Measurements from ENCODE around the gene OAS3.
A peak's percentile ranks its signal among the peaks of the same experiment; 100 is the strongest.
"Not testable (repeated sequence)": the region's sequence is repeated elsewhere in the genome, so short reads cannot be mapped to it uniquely, and the experiment has no call there.

Gene OAS3

DNA sequence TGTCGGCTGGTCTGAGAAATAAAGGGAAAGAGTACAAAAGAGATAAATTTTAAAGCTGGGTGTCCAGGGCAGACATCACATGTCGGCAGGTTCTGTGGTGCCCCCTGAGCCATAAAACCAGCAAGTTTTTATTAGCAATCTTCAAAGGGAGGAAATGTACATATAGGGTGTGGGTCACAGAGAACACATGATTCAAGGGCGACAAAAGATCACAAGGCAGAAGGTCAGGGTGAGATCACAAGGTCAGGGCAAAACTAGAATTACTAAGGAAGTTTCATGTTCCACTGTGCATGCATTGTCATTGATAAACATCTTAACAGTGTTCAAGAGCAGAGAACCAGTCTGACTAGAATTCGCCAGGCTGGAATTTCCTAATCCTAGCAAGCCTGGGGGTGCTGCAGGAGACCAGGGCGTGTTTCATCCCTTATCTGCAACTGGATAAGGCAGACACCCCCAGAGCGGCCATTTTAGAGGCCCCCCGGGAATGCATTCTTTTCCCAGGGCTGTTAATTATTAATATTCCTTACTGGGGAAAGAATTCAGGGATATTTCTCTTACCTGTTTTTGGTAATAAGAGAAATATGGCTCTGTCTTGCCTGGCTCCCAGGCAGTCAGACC lies 11.7 kb upstream of the OAS3 start:
- DNase-seq: not testable (repeated sequence)

GRCh38 chr12:112927475-112927874 lies 10.8 kb upstream of the OAS3 start:
- DNase-seq: no peak

- no peak for DNase-seq
These were observed 10.3 kb upstream of the OAS3 start for GRCh38 chr12:112927925-112928324.

DNA sequence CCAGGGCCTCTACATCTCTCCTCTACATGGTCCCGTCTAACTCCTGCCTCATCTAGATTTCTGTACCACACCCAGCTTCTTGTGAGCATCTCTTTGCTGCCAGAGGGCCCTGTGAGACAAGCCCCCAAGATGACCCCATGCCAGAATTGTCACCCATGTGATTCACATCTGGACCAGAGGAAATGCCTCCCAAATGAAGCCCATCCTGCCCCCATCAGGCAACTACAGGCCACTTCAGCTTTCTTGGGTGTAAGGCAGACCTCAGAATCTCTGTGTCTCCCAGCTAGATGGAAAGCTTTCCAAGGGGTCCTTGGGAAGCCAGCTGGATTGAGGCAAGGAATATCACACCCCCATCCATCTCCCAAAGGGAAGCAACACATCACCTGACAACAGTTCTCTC lies 9.3 kb upstream of the OAS3 start:
- DNase-seq: no peak

- DNase-seq: no peak
These were observed 8.6 kb upstream of the OAS3 start for GRCh38 chr12:112929715-112930114.

- no peak for DNase-seq
These were observed 7.9 kb upstream of the OAS3 start for GRCh38 chr12:112930350-112930749.

DNA sequence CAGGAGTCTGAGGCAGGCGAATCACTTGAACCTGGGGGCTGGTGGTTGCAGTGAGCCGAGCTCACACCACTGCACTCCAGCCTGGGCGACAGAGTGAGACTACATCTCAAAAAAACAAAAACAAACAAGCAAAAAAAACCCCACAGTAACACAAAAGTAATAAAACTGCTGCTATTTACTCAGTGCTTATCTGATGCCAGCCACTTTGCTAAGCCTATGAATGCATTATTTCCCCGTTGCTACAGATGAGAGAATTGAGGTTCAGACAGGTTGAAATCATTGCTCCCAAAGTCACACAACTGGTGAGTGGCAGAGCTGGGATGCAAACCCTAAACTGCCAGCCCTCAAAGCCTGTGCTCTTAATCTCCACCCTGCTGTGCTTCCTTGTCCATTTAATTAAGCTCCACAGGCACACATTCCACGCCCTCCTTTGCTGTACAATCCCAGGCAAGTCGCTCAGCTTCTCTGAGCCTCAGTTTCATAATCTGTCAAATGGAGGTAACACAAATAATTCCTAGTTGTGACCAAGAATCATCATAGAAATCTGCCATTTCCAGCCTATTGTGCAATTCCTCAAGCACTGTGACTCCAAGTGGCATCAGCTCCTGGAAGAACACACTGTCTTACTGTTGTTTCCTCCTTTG lies 5.7 kb upstream of the OAS3 start:
- DNase-seq: no peak

- no peak for DNase-seq
These were observed 5.2 kb upstream of the OAS3 start for GRCh38 chr12:112933129-112933505.

- DNase-seq: no peak
These were observed 2.0 kb upstream of the OAS3 start for GRCh38 chr12:112936264-112936663.

DNA sequence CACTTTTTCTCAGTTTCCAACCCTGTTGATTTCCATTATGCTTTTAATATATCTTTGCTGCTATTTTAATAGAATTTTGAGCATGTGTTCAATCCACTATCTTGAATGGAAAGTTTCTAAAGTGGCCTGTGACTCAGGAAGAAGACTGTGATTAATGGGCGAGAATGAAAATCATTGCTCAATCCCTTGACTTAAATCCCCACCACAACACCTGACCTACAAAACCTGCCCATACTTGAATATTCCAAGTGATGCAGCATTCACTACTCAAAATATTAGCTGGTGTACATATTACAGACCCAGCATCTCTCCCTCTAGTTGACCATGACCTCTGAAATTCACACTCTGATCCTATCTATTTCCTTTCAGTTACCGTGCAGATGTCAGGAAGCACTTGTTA lies 1.3 kb upstream of the OAS3 start:
- no peak for DNase-seq

GRCh38 chr12:112938751-112939150 lies 477 bp downstream of the OAS3 start:
- no peak for DNase-seq

GRCh38 chr12:112939761-112940381 lies 1.6 kb downstream of the OAS3 start:
- peak; percentile 24 for DNase-seq

DNA sequence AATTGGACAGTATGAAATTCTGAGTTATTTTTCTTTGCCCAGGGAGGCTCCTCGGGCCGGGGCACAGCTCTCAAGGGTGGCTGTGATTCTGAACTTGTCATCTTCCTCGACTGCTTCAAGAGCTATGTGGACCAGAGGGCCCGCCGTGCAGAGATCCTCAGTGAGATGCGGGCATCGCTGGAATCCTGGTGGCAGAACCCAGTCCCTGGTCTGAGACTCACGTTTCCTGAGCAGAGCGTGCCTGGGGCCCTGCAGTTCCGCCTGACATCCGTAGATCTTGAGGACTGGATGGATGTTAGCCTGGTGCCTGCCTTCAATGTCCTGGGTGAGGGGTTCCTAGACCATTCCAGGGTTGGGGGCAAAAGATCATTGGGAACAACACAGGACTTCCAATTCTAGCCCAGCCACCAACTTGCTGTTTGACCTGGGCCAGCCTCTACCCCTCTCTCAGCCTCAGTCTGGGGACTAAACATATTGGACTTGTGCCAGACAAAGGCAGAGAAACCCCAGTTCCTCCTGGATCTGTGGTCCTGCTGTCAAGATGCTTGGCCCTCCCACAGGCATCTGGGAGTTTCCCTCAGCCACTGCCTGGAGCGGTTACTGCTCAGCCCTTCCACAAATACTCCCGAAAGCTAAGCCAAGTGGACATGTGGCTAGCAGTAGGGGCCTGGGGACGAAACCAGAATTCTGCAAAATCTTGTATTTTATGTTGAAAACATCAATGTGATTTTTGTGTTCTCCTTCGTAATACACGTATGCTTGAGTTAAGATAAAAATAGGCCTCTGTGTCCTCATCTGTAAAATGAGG lies 3.5 kb downstream of the OAS3 start:
- DNase-seq: no peak

DNA sequence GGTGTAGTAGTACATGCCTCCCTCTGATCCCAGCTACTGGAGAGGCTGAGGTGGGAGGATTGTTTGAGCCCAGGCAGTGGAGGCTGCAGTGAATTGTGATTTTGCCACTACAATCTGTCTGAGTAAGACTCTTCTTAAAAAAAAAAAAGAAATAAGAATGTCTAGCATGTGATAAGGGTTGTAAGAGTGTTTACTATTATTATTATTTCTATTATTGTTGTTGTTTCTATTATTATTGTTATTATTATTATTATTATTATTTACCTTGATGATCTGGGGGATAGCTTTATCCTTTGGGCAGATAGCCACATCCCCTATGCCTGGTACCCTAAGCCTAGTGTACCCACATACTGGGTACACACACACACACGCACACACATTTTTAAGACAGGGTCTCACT lies 4.3 kb downstream of the OAS3 start:
- DNase-seq: no peak

- no peak for DNase-seq
These were observed 5.9 kb downstream of the OAS3 start for GRCh38 chr12:112944024-112944690.

- no peak for DNase-seq
These were observed 7.2 kb downstream of the OAS3 start for GRCh38 chr12:112945515-112945914.

GRCh38 chr12:112946236-112947000 lies 8.1 kb downstream of the OAS3 start:
- DNase-seq: no peak

GRCh38 chr12:112947314-112947713 lies 9.0 kb downstream of the OAS3 start:
- DNase-seq: no peak

DNA sequence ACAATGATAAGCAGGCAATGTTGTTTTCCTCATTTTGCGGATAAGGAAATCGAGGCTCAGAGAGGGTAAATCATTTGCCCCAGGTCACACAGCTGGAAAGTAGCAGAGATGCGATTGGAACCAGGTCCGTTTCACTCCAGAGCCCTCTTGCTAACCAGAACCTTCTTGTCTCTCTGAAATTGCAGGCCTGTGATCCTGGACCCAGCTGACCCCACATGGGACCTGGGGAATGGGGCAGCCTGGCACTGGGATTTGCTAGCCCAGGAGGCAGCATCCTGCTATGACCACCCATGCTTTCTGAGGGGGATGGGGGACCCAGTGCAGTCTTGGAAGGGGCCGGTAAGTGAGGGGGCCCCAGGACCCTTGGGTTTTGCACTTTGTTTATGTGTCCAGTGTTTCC lies 9.5 kb downstream of the OAS3 start:
- no peak for DNase-seq

GRCh38 chr12:112948806-112949205 lies 10.5 kb downstream of the OAS3 start:
- no peak for DNase-seq

GRCh38 chr12:112950701-112951100 lies 12.4 kb downstream of the OAS3 start:
- DNase-seq: no peak

DNA sequence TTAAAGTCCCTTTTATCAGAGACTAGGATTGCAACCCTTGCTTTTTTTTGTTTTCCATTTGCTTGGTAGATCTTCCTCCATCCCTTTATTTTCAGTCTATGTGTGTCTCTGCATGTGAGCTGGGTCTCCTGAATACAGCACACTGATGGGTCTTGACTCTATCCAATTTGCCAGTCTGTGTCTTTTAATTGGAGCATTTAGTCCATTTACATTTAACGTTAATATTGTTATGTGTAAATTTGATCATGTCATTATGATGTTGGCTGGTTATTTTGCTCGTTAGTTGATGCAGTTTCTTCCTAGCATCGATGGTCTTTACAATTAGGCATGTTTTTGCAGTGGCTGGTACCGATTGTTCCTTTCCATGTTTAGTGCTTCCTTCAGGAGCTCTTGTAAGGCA lies 18.9 kb downstream of the OAS3 start:
- not testable (repeated sequence) for DNase-seq

All from activated CD4-positive, alpha-beta T cell treated with anti-CD3 and anti-CD28 coated beads, Interleukin-10, Interleukin-2, amounts not matched to agents 100 ng/mL and 50 ng/mL, durations not matched to agents 16 hours and 8 hours (primary cell).